Stimulated activated CD4-positive, alpha-beta T cell treated with anti-CD3 and anti-CD28 coated beads, Interleukin-2, amount 100 ng/mL, for 24 hours (primary cell): Measurements from ENCODE around the gene ELL.
A peak's percentile ranks its signal among the peaks of the same experiment; 100 is the strongest.

Source experiments
- DNase-seq, 2 donors: peaks; one replicate each; pipeline ENCODE4 v3.0.0-alpha.2; 2020

Gene ELL

DNA sequence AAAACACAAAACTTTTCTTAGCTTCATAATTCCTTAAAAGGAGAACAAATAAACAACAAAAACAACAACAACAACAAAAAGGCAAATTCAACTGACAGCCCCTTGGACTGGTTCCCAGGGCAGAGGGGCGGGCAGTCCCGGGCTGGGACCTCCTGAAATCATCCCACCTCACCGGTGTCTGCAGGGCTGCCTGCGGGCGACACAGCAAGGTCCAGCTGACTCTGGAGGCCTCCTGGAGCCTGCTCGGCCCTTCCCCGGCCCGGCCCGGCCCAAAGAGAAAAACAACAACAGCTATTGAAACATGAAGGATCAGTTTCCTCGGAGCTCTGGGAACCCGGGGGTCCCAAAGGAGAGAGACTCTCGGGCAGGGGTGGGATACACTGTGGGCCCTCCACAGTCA is 78.9 kb downstream of the ELL start:
- DNase-seq: no peak

DNA sequence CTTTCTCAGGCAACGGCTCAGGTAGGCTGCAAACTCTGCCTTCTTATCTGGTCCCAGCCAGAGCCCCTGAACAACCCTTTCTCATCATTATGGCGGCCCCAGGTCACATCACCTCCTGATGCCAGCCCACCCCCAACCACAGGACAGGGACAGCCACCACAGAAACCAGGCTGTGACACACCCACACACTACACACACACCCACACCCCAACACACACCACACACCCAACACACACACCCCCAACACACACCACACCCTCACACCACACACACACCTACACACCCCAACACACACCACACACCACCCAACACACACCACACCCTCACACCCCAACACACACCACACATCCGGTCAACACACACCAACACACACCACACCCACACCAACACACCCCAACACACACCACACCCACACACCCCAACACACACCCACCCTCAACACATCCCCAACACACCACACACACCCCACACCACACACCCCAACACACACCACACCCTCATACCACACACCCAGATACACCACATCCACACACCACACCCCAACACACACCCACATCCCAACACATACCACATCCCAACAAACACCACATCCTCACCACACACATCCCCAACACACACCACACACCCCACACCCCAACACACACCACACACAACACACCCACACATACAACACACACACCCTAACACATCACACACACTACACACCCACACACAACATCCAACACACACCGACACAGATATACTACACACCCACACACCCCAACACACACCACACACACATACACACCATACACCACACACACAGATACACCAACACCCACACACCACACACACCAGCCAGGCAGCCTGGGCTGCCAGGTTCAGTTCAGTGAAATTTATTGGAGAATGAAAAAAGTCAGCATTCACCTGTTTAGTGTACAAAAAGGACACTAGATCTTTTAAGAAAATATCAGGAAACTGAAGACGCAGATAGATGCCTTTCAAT is 79.8 kb downstream of the ELL start:
- no peak for DNase-seq

GRCh38 chr19:18440936-18441803 is 80.7 kb downstream of the ELL start:
- peak in 1 of 2 donors; percentile 21 for DNase-seq

DNA sequence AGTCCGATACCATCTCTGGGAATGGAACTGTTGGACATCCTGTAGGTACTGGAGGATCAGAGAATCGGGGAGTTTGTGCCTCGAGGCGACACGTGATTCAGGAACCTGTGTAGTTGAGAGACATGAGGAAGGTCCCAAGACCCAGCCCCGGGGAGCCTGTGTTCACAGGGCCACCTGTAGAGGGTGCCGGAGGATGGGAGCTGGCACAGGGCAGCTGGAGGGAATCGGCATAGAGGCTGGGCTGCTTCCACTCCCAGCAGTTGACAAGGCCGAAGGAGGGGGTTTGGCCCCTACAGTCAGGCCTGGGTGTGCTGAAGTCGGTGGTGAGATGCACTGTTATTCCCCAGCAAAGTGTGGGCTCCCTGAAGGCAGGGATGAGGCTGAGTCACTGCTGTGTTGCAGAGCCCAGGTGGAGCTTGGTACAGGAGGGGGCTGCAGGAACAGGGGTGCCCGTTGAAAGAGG is 81.4 kb downstream of the ELL start:
- peak in 1 of 2 donors; percentile 29 for DNase-seq

GRCh38 chr19:18439910-18440237 is 82.0 kb downstream of the ELL start:
- DNase-seq: no peak

- peak in 1 of 2 donors; percentile 22 for DNase-seq
Observed at GRCh38 chr19:18439025-18439909, 82.6 kb downstream of the ELL start.

- DNase-seq: peak in 1 of 2 donors; percentile 20
Observed at GRCh38 chr19:18438331-18439024, 83.4 kb downstream of the ELL start.

GRCh38 chr19:18437491-18438330 is 84.2 kb downstream of the ELL start, which contains the start of gene ISYNA1:
Gene ISYNA1 (minus strand): TSS chr19:18438133. CDS start chr19:18437979, 154 bp downstream.
- peak; percentile 57 for DNase-seq

DNA sequence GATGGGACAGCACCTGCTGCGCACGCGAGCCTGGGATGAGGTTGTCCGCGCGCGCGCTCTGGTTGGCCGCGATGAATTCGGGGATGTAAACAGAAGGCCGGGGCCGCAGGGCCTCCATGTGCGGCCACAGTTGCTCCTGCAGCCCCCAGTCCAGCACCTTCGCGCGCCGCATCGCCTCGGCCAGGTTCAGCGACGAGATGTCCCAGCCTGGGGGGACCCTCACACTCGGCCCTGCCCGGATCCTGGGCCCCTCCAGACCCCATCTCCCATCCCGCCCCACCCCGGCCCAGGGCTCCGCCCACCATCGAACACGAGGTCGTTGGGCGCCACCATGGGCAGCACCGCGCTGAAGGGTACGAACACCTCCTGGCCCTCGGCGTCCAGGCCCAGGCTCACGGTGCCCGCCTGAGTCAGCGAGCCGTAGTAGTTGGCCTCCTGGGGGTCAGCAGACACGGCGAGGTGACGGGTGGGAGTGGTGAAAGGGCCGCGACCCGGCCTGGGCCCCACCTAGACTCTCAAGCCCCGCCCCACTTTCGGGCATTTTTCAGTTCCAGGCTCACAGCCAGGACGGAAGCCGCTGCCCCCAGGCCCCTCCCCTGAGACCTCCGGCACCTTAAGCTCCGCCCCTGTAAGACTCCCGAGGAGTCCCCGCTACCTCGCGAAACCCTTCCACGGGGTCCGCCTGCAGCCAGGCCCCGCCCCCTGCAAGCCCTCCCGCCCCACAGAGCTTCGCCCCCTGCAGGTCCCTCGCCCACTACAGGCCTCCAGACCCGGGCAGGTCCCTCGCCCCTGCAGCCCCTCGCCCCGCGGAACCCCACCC is 85.0 kb downstream of the ELL start:
- DNase-seq: peak; percentile 70 to 78

GRCh38 chr19:18435842-18436670 is 85.8 kb downstream of the ELL start:
- no peak for DNase-seq

- DNase-seq: no peak
Observed at GRCh38 chr19:18435178-18435841, 86.6 kb downstream of the ELL start.

- no peak for DNase-seq
Observed at GRCh38 chr19:18434411-18435175, 87.3 kb downstream of the ELL start.

GRCh38 chr19:18433735-18434398 is 88.0 kb downstream of the ELL start:
- DNase-seq: no peak

GRCh38 chr19:18433015-18433691 is 88.7 kb downstream of the ELL start:
- no peak for DNase-seq

DNA sequence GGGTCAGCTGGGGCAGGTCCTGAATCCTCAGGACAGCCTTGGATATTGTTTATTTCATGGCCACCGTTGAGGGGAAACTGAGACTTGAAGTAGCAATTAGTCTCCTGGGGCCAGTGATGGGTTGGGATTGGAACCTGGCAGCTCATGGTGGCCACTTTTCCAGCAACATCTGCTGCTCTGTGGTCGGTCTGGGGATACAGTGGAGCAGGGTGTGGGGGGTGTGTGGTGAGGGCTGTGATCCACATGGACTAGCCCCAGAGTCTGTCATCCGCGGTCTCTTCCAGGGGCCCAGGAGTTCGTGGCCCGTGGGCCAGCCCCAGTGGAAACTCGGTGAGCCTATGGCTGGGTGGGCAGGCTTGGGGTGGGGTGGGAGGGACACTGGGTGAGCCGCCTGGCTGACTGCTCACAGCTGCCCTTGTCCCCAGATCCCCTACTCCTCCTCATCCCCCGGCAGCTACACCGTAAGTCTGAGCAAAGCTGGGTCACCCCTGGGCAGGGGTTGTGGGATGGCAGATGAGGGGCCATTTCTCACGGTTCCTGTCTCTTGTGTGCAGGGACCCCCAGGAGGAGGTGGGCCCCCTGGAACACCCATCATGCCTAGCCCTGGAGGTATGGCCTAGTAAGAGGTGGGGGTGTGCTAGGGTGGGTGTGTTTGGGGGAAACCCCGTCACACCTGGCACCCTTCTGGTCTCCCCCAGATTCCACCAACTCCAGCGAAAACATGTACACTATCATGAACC is 89.4 kb downstream of the ELL start:
- DNase-seq: no peak
